ENCODE data around the gene TRMT61B.

The TRMT61B gene

GRCh38 chr2:28855193-28855592, 14.9 kb downstream of the TRMT61B start:
- no peak for DNase-seq

DNA sequence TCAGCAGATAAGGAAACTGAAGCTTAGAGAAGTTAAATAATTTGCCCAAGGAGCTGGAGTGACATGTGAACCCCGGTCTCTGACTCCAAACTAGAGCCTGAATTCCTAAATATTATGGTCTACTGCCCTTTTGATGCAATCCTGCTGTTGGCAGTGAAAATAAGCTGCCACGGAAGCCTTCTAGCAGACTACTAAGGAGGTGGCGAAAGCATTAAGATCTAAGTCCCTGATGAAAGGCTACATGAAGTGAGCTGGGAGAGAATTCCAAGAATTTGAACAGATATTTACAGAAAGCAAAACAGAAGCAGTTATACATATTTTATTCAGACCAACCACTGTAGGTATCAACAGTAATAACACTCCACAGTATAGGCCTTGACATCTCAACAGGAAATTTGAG, 28.1 kb downstream of the TRMT61B start:
- no peak for DNase-seq

DNA sequence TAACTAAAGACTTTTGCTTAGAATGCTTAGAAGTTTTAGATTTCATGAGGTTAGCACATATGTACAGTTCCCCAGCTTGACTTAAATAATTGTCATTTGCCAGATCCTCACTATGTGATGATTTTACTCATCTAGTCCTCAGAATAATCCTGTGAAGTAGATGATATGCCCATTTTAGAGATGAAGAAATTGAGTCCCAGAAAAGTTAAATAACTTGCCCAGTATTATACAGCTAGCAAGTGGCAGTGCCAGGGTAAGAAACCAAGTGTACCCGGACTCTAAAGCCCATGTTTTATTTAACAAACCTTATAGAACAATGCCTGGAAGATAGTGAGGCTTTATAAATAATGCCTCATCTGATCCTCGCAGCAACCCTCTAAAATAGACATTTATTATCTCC, 31.1 kb downstream of the TRMT61B start:
- DNase-seq = no peak

GRCh38 chr2:28835781-28836180, 34.3 kb downstream of the TRMT61B start:
- DNase-seq = no peak

- DNase-seq = no peak
These were observed 36.2 kb downstream of the TRMT61B start for GRCh38 chr2:28833740-28834470.

- DNase-seq = no peak
These were observed 41.7 kb downstream of the TRMT61B start for GRCh38 chr2:28828382-28828781.

DNA sequence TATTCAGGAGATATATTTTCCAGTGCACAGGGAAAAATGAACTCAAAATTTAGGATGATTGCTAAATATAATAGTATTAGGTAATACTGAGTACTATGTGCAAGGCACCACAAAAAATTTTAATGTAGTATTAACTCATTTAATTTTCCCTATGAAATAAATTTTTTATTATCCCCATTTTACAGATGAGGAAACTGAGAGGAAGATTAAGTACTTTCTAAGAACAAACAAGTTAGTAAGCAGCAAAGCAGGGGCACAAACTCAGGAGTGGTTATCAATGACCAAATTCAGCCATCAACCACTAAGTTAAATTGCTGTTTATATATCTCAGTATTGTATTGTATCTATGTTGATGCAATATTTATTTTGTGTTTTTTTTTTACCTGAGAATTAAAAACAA, 45.2 kb downstream of the TRMT61B start:
- DNase-seq = no peak

- no peak for DNase-seq
These were observed 45.9 kb downstream of the TRMT61B start for GRCh38 chr2:28824207-28824606.

DNA sequence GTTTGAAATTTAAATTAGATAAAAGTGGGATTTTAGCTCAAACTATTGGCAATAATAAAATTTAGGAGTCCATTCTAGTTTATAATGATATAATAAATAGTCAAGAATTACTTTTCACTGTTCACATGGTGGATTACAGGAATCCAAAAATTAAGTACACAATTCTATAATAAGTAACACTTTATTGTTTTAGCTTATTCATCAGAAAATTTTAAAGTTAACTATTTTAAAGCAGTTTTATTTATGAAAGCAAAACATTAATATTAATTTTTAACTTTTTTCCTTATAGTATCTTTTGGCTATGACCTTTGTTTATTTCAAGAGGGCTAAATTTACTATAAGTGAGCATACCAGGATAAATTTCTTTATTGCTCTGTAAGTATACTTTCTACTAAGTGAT, 48.1 kb downstream of the TRMT61B start:
- DNase-seq = no peak

DNA sequence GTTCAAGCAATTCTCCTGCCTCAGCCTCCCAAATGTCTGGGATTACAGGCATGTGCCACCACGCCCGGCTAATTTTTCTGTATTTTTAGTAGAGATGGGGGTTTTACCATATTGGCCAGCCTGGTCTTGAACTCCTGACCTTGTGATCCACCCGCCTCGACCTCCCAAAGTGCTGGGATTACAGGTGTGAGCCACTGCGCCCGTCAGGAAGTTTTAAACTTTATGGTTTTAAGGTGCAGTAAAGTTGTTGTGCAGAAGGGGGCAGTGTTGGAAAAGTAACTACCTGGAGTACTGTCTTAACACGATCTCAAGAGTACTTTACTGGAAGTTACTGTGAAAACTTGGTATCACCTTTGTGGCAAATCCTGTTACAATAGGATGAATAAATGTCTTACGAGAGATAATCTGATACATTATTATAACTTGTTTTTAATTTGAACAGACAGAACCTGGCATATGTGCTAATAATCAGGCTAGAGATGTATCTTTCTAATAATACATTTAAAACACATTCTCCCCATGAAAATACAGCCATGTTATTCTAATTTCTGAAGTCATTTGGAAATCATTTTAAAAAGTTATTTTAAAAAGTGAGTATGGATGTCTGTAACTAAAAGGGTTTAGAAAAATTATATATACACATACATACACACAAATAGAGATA, 48.7 kb downstream of the TRMT61B start:
- no peak for DNase-seq

GRCh38 chr2:28818053-28818452, 52.1 kb downstream of the TRMT61B start:
- no peak for DNase-seq

DNA sequence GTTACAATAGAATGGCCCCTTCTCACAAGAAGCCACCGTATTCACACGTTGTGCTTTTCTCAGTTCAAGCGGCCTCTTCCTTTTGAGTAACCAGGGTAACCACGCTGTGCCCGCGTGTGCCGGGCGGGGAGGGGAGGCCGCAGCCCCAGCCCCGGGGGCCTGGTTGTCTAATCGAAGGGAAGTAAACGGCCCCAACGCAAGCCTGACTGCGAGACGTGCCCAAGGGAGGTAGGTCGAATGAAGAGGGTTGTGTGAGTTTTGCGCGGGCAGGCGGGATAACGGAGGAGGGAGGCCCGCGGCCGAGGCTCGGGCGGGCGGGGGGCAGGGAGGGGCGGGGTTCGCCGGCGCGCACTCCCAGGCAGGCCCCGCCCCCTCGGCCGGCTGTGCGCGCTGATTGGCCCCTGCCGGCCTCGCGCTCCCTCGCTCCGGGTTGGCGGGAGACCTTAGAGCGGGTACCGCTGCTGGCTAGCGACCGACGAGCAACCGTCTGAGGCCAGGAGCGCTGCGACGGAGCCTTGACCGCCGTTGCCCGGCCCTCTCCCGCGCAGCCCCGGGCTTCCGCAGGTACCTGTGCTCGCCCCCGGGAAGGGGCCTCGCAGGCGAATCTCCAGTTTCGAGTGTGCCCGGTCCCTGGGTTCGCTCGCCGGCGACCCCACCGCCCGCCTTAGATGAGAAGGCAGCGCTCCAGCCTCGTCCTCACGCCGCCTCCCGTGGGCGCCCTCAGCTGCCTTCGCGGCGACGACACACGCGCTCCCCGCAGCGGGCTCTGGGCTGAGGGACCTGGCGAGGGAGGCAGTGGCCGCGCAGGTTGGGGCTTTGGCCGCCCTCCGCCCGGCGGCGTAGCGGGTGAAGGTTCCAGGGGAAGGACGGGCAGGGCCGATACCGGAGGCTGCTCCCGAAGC, 59.5 kb downstream of the TRMT61B start, which contains the start of gene SPDYA:
Gene SPDYA, plus strand, starts transcription at position 451 of the 902 bp plus-strand sequence. CDS start 5,181 bp downstream, outside the sequence.
- no peak for DNase-seq

- DNase-seq = no peak
These were observed 60.2 kb downstream of the TRMT61B start for GRCh38 chr2:28809927-28810326.

DNA sequence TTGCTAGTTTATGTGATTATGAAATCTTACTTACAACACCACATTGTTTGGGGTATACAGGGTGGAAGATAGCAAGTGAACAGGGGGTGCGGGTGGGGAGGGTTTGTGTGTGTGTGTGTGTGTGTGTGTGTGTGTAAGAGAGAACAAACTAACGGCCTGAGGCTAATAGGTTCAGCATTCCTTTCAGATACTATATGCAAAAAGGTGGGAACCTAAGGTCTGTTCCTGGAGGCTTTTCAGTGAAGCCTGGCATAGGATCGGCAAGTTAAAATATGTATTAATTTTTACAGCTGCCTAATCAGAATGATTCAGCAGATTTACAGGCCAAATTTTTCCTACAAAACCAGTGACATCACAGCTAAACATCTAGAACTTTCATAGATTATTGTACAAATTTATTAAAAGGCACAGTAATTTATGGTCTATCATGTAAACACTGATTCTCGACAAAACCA, 67.1 kb downstream of the TRMT61B start:
- no peak for DNase-seq

DNA sequence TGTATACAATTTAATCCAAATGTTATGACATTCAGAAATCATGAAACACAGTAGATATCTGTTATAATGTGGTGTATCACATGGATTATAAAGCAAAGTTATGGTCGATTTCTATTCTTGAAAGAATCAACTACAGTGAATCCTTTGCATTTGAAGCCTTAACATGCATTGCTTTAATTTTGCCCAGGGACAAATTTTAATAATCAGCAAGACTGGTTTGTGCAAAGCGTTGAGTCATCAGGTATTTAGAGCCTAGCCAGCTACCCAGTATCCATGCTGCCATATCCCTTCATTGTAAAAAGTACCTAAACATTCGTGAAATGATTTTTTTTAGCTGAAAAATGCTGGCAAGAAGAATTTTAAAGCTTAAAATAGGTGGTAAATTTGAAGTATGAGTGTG, 68.4 kb downstream of the TRMT61B start:
- no peak for DNase-seq

All from NCI-H446 treated with DMSO at 0.1 percent for 48 hours (cell line).